NCI-H526 treated with DMSO at 0.1 percent for 48 hours (cell line): ENCODE data around the gene VIM.

Source experiments
- DNase-seq: peaks from one replicate; lab custom pipeline; 2025; lab: John Stamatoyannopoulos, UW

VIM gene

DNA sequence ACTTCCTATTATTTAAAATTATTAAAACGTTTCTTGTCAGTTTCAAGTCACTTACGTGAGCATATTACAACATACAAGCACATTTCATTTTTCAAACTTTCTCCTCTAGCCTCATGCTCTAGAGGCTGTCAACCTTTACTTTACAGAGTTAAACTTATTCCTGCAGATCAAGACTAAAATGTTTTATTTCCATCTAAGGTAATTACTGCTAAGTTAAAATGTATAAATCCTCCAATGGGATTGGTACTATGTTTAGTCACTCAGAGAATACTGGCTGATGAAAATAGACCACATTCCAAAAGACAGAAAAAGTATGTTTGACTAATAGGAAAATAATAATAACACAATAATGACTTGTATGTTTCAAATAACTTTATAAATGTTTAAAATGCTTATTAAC is 18.2 kb upstream of the VIM start:
- DNase-seq: no peak

DNA sequence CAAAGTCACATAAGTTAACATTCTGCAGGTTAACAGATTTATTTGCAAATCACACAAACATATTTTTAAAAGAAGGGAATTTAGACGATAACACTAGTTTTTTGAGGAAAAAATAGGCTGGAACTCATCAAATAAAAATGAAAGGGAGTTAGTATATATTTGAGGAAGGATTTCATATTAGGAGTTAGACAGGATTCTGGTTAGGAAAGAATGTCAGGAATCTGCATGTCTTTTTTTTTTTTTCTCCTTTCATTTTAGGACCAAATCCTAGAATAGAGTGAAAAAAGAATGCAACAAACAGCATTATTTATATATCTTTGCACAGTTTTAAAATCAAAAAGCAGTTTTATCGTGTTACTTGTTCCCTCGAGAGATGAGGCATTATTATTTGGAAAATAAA is 17.7 kb upstream of the VIM start:
- DNase-seq: no peak

DNA sequence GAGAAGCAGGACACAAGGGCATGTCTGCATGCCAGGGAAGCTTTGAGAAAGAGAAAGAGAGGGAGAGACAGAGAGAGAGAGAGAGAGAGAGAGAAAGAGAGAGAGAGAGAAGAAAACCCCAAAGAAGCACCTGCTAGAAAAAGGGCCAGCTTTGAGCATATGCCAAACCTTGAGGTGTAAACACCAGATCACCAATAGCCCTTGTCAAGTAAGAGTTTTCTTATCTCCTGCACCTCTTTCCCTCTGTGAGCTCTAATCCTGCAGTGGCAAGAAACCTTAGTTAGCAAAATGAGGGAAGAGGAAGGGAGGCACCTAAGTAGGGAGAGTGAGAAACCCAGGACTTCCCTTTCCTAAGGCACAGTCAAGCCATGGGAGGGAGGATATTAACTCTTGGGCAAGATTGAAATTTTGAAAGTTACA is 15.2 kb upstream of the VIM start:
- DNase-seq: no peak

DNA sequence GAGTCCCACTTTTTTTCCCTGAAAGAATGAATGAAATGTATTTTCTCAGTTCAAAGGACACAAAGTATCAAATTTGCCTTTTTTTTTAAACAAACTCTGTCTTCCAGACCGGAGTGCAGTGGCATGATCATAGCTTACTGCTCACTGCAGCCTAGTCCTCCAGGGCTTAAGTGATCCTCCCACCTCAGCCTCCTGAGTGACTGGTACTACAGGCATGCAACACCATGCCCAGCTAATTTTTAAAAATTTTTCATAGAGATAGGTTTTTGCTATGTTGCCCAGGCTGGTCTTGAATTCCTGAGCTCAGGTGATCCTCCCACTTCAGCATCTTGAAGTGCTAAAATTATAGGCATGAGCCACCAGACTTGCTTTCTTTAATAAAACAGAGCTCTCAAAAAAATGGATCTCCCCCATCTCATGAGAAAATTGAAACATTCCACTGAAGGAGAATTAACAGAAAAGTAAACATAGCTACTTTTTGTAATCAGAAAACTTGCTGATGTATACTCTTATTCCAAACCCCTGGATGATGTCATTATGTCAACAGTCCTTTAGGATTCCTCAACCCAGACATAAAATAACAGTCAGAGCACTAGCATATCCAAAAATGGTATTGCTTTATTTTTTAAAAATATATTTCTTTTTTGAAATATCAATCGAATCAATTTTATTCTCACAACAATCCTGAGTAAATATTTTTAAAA is 14.2 kb upstream of the VIM start:
- no peak for DNase-seq

DNA sequence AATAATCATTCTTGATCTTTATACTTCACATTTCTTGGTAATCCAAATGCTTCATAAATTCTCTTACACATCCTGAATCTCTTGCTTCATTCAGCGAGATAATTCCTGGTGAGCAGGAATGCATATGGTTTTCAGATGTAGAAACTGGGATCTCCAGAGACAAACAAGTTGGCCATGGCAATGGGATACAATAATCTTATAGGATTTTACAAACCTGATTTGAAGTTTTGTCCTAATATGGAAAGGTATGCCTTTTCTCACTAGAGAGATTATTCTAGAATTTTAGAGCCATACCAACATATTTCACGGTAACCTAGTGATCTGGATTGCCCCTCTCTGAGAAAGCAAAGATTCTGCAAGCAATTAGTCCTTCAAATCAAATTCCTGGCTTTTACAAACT is 13.5 kb upstream of the VIM start:
- DNase-seq: no peak

DNA sequence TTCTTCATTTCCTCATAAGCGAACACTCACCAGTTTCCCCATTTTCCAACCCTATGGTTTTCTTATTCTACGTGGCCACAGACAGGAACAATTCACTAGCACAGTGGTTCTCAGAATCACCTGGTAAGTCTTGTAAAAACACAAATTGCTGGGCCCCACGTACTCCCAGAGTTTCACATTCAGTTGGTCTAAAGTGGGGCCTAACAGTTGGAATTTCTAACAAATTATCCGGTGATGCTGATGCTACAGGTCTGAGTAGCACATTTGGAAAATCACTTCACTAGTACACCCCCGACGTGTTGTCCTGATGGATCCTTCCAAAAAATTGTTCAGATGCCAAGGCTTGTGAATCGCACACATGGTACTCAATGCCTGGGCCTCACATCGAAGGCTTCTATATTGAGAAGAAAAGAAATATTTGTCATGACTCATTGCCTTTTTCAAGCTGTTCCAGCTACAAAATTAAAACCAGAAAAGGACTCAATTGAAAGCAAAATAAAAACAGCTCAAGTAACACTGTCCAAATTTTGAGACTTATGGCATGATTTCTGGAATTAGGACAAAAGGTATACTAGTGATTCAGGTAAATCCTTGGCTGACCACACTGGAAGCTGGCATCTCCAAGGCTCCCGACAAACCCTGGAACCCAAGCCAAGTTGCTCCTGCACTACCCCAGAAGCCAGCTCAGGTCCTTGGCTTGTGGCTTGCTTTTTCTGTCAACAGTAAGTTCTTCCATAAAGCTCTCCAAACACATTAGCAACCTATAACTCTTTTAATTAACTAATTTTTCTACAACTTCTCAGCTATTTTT is 12.9 kb upstream of the VIM start:
- DNase-seq: no peak

DNA sequence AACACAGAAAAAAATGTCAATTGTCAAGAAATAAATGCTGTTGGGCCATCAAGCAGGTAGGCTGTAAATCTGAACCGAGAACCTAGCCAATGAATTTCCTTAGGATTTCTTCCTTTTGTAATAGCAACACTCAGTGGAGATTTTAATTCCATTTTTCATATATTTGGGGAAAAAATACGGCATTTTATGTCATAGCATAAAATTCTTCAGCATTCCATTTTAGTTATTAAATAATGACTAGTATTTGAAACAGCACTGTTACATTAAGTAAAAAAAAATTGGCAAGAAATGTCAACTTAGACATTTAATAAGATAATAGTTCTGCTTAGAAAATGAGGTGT is 12.3 kb upstream of the VIM start:
- no peak for DNase-seq

DNA sequence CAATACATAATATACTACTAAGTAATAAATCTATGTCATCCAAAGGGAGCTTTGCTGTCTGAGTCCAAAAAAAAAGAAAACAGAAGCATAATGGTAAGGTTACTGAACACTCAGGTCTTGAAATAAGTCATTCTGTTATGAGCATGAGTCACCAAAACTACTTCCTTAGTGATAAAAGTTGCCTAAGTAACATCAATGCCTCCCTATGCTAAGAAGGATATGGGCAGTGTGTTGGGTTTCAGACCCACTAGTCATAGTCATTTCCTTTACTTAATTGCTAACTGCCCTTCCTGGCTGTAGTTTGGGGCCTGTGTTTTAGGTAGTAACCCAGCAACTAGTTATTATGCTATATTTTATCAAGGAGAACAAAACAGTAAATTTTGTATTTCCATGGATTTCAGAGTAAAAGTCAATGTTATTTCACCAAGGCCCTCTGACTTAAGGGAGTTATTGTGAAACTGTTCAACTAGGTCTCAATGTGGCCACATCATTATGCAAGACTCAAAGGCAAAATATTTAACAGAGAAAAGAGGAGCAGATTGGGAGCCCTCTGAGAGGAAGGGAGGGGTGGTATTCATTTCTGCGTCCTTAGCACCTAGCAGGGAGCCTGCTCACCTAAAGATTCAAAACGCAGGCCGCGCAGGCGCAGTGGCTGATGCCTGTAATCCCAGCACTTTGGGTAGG is 11.7 kb upstream of the VIM start:
- no peak for DNase-seq

DNA sequence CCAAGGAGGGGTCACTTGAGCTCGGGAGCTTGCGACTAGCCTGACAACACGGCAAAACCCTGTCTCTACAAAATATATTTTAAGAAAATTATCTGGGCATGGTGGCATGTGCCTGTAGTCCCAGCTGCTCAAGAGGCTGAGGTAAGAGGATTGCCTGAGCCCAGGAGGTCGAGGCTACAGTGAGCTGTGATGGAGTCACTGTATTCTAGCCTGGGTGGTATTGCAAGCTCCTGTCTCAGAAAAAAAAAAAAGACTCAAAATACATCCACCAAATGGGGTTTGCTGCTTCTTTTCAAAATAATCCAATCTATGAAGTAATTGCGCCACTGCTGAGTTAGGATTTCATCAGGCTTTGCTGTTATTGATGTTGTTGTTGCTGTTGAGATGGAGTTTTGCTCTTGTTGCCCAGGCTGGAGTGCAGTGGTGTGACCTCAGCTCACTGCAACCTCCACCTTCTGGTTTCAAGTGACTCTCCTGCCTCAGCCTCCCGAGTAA is 11.1 kb upstream of the VIM start:
- DNase-seq: no peak

DNA sequence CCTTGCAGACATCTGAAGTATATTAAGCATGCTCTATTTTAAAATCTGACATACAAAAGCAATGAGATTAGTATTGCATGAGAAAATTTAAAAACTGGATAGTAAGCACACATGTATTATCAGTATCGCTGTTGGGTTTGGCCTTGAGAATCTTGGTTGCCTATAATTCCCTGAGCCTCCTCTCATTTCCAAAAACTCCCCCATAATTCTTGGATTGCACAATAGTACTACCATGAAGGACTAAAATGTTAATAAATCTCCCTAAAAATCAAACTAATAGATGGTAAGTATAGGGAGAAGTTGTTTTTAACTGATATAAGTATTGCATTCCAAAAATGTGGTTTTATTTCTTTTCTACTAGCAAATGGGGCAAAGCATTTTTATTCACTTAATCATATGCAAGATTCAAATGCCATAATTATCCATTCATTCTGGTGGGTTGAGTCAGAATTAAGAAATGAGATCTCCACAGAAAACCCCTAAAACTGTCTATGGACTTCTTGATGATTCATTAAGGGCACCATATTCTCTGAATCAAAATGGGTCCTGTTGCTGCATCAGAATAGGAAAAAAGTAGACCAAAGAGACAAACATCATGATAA is 10.3 kb upstream of the VIM start:
- DNase-seq: no peak

DNA sequence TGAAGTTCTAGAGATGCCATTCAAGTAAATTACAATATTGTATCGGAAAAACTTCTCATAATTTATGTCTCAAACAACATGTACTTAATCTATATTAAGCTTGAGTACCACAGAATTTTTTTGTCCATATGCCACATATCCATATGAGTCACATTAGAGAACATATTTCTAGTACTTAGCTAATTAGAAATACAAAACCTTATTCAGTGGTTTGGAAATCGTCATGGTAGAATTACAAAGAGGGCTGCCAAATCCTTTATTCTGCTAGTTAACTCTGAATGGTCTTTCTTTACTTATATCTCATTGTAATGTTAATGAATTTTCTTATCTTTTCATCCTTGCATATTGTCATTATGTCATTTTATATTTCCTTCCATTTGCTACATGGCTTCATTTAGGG is 9.0 kb upstream of the VIM start:
- no peak for DNase-seq

DNA sequence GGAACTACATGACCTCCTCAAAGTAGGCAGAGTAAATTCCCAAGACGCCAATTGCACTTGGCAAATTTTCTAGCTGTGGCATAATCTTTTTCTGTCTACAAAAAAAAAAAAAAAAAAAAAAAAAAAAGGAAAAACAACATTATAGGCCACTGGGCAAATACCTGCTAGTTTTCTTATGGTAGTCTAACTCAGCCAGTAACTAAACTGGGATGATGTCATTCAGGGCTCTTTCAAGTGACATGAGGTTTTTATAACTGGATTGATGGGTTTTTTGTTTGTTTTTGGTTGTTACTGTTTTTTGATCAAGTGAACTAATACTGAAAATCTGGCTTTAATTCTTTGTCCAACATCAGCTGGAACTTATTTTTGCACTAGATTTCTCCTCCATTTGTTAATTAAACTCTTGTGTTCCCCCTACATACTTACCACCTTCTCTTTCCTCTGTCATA is 7.4 kb upstream of the VIM start:
- DNase-seq: no peak

DNA sequence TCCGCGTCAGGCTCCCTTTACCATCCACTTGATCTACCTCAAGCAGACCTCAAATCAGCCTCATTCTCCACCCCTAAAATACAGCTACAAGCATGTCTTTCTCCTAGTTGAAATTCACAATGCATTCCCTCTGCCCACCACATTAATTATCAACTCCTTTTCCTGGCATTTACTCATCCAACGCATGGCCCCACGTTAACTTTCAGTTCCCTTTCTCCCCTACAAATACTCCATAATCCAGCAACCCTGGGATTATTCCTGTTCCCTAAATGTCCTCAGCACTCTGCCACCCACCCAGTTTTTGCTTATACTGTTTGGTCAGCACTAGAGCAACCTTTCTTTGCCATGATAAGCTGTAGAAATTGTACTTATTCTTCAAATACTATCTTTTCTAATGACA is 5.7 kb upstream of the VIM start:
- no peak for DNase-seq

DNA sequence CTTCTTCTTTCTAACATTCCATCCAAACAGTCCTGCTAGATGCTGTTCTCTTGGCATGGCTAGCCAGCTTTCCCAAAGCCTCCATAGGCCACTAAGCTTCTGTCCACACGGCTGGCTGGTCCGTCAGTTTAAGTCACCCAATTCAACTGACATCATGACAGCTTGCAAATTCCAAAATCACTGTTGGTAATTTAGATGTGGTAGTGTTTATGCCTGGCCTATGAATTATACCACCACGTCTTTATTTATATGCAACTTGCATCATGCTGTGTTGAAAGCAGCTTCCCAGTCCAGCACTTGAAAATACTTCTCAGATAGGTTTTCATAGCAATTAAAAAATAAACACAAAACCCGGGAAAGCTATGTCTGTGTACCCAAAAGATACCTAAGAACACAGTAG is 2.2 kb upstream of the VIM start:
- DNase-seq: no peak

DNA sequence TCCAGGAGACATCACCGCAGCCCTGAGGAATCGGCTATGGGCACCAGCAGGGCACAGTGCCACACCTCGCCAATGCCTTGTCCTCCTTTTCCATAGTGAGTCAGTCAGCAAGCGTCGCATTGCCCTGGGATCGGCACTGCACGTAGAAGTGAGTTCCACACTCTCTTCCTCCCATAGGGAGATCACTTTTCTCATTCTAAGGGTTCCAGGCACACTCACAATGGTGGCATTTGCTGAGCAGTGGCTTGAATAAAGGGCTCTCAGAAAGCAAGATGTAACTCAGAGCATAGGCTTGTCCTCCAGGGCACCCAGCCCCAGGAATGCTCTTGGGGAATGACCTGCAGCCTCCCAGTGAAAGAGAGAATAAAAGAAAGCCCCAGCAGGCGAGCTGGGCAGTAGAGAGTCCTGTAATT is 1.1 kb upstream of the VIM start:
- no peak for DNase-seq

DNA sequence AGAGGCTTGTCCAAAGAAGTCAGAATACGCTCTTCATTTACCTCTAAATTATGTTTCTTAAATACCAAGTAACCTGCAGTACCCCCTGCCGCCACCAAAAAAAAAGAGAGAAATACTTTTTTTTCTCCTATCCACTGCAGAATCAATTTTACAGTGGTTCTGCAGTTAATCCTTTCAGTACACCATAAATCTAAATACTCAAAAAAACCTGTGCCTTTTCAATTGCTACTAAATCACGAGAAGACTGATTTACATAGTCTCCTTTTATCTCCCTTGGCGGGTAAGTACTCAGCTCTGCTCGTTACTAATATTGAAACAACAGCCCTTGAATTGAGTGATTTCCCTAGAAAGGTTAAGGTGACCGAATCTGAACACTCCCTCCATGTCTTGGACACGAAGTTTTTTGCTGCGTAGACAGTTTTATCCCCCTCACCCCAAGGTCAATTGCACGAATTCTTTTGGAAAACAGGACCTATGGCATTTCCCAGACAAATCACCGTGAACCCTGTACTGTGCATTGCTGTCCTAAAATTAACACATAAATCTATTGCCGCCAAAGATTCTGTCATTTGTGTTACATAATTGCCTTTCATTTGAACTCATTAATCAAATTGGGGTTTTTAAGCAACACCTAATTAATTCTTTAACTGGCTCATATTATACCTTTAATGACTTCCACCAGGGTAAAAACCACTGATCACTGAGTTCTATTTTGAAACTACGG is 512 bp upstream of the VIM start:
- DNase-seq: no peak

DNA sequence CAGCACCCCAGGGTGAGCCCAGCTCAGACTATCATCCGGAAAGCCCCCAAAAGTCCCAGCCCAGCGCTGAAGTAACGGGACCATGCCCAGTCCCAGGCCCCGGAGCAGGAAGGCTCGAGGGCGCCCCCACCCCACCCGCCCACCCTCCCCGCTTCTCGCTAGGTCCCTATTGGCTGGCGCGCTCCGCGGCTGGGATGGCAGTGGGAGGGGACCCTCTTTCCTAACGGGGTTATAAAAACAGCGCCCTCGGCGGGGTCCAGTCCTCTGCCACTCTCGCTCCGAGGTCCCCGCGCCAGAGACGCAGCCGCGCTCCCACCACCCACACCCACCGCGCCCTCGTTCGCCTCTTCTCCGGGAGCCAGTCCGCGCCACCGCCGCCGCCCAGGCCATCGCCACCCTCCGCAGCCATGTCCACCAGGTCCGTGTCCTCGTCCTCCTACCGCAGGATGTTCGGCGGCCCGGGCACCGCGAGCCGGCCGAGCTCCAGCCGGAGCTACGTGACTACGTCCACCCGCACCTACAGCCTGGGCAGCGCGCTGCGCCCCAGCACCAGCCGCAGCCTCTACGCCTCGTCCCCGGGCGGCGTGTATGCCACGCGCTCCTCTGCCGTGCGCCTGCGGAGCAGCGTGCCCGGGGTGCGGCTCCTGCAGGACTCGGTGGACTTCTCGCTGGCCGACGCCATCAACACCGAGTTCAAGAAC is 1.1 kb downstream of the VIM start:
- no peak for DNase-seq

DNA sequence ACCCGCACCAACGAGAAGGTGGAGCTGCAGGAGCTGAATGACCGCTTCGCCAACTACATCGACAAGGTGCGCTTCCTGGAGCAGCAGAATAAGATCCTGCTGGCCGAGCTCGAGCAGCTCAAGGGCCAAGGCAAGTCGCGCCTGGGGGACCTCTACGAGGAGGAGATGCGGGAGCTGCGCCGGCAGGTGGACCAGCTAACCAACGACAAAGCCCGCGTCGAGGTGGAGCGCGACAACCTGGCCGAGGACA is 1.6 kb downstream of the VIM start:
- no peak for DNase-seq

DNA sequence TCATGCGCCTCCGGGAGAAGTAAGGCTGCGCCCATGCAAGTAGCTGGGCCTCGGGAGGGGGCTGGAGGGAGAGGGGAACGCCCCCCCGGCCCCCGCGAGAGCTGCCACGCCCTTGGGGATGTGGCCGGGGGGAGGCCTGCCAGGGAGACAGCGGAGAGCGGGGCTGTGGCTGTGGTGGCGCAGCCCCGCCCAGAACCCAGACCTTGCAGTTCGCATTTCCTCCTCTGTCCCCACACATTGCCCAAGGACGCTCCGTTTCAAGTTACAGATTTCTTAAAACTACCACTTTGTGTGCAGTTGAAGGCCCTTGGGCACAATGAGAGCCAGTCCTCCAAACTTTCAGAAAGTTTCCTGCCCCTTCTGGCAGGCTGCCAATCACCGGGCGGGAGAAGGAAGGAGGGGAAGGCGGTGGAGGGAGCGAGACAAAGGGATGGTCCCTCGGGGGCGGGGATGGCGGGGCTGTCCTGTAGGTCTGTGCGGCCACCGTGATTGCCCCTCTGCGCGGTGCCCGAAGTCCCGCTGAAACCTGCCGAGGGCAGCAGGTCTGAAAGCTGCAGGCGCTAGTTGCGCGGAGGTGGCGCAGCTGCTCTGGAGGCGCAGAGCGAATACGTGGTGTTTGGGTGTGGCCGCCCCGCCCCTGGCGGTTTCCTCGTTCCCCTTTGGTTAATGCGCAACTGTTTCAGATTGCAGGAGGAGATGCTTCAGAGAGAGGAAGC is 2.1 kb downstream of the VIM start:
- peak; percentile 34 for DNase-seq

DNA sequence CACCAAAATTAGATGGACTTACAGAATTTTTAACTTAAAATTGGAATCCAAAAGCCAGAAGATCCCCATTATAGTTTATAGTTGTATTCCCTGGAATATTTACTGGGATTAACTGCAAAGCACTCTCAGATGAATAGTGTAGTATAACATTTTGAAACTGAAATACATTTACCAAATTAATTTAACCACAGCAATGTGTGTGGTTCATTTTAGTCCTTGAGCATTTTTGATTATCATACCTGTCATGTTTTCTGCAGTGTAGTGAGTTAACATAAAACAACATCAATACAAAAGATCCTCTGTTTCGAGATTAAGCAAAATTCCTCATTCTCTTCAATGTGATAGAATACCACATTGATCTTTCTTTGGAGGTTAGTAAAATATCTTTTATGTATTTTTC is 3.7 kb downstream of the VIM start:
- no peak for DNase-seq
